ENCODE data around the gene TCHH.

DNA sequence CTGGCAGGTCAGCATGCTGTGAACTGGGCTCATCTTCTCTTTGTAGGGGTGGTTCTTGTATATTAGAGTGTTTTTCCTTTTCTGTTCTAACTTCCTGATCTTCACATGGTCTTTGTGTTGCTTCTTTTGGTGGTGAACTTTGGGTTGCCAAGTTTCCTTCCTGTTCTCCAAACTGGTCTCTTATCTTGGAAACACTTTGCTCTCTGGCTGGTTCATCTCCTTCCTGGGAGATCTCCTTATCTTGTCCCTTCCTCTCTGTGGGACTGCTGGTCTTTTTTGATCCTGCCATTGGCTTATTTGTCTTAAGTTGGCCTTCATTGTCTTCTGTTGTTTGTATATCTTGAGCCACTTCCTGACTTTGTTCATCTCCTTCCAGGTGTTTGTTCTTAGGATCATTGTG is 28.5 kb downstream of the TCHH start:
- TF ChIP-seq, protein P1, sequence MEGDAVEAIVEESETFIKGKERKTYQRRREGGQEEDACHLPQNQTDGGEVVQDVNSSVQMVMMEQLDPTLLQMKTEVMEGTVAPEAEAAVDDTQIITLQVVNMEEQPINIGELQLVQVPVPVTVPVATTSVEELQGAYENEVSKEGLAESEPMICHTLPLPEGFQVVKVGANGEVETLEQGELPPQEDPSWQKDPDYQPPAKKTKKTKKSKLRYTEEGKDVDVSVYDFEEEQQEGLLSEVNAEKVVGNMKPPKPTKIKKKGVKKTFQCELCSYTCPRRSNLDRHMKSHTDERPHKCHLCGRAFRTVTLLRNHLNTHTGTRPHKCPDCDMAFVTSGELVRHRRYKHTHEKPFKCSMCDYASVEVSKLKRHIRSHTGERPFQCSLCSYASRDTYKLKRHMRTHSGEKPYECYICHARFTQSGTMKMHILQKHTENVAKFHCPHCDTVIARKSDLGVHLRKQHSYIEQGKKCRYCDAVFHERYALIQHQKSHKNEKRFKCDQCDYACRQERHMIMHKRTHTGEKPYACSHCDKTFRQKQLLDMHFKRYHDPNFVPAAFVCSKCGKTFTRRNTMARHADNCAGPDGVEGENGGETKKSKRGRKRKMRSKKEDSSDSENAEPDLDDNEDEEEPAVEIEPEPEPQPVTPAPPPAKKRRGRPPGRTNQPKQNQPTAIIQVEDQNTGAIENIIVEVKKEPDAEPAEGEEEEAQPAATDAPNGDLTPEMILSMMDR (conservative IDR thresholded peaks at IDR 0.05; ENCODE audit: low read length), result no peak
- TF ChIP-seq EZH2phosphoT487 (IDR thresholded peaks at IDR 0.05; ENCODE audit: borderline replicate concordance), result no peak

Data from Loucy (cell line).